ENCODE measurements around the gene ARID3C. TPM values are rescaled to one million over a fixed set of nuclear protein-coding genes. Genes with fewer than 3 reads are reported as not detected.

The ARID3C gene
- total RNA-seq, 1 donor, result 0.09 TPM

GRCh38 chr9:34615132-34615531 lies 13.7 kb downstream of the ARID3C start:
- no peak for TF ChIP-seq CTCF (IDR thresholded peaks at IDR 0.05; ENCODE audit: insufficient read depth, low read length)
- no peak for DNase-seq (ENCODE audit: low read depth)

DNA sequence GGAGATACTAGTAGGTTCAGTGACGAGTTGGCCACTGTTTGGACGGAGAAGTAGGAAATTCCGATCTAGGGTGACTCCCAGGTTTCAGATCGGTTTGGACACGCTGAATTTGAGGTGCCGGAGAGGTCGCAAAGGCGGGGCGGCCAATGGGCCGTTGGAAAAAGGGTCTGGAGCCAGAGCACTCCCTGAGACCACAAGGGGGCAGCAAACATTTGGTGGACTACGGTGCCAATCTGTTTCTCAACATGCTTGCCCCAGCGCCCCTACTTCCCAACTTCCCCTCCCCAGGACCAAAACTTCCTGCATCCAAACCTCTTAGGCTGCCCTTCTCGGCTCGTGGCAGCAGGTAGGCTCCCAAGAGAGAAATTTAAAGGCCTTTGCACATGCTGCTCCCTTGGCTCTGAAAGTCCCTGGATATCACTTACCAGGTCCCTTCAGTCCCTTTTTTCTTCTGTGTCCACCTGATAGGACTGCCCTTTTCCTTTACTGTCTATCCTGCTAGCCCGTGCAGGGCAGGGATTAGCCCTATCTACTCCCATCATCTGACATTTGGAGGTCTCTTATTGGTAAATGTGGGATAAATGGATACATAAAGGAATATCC lies 16.0 kb downstream of the ARID3C start:
- DNase-seq (ENCODE audit: low read depth), result peak; percentile 76
- H3K4me3 ChIP-seq (ENCODE audit: low read depth, low read length), result peak overlapping the region; percentile 67
- TF ChIP-seq CTCF (IDR thresholded peaks at IDR 0.05; ENCODE audit: insufficient read depth, low read length), result peak; percentile 91

More at GRCh38 chr9:34615132-34615531, 13.7 kb downstream of the ARID3C start:
- no peak overlapping the region for H3K4me3 ChIP-seq (ENCODE audit: low read depth, low read length)

DNA sequence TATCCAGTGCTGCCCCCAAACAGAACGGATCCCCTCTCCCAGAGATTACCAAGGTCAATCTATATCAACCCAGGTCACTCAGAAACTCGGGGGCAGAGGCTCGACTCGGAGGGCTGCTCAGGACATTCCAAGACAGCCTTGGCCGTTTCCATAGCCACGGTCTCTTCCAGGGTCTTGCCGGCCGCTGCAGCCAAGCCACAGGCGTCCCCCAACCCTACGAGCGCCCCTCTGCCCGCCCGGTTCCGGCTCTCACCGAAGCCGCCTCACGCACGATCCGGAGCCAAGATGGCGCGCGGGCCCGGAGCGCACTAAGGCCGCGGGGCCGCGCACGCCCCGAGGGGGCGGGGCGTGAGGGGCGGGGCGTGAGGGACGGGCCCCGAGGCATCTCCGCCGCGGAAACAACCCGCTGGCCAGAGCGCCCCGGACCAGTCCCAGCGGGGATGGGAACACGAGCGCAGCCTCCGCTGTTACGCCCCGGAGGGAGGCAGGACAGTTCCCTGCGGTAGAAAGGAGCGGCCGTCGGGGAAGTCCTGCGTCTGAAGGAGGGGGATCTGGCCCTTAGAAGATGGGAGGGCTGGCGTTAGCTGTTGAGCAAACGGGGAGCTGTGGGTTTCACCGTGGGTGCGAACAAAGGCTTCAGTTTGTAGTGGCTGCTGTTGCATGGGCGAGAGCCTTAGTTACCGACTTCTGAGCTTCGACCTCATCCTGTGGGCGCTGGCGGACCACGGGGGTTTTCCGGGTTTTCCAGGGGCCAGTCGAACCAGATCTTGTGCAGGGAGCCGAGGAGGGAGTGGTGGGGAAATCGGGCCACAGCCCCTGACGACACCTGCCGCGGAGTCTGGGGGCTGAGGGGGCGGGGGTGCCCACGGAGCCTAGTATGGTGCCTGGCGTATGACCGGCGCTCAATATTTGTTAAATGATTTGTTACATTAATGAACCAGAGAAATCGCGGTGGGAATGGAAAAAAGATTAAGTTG lies 16.8 kb downstream of the ARID3C start, which contains the start of gene RPP25L:
Gene RPP25L (minus strand): TSS at position 287 of the 977 bp plus-strand sequence. CDS start 801 bp downstream, outside the sequence.
- H3K4me3 ChIP-seq (ENCODE audit: low read depth, low read length), result peak within 1 kb of the TSS; percentile 87
- DNase-seq (ENCODE audit: low read depth), result peak; percentile 72
- no peak for TF ChIP-seq CTCF (IDR thresholded peaks at IDR 0.05; ENCODE audit: insufficient read depth, low read length)

- TF ChIP-seq CTCF (IDR thresholded peaks at IDR 0.05; ENCODE audit: insufficient read depth, low read length), result no peak
- no peak for DNase-seq (ENCODE audit: low read depth)
- peak overlapping the region; percentile 87 for H3K4me3 ChIP-seq (ENCODE audit: low read depth, low read length)
These were observed 17.5 kb downstream of the ARID3C start for GRCh38 chr9:34611251-34611810.

DNA sequence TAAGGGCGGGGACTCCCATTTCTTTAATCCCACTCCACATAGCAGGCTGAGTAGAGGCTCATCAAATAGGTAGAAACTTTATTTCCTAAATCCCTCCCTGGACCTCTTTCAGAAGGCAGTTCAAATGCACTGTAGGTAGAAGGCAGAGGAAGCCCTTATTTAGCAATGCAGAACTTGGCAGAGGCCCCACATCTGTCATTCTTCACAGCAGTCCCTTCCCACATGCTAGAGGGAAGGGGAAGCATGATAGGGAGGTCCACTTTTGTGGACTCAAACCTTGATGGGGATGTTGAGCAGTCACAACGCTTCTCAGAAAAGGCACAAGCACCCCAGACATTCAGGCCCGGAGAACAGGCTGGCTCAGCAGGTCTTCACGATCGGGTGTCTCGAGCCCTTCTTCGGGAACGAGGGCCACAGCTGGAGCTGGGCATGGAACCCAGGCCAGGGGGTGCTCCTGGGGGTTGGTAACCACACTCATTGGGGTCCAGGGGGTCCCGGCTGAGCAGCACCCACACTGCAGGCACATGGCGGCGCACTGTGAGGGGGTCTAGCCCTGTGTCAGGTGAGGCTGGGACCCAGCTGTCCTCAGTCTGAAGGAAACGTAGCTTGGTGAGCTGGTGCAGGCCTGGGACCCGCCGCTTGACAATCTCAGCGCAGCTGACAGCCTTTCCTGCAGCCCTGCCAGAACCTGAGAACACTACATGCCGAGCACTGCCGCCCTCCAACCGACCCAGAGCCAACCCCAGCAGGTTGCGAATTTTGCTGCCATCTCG lies 18.2 kb downstream of the ARID3C start:
- peak overlapping the region; percentile 87 for H3K4me3 ChIP-seq (ENCODE audit: low read depth, low read length)
- no peak for DNase-seq (ENCODE audit: low read depth)
- TF ChIP-seq CTCF (IDR thresholded peaks at IDR 0.05; ENCODE audit: insufficient read depth, low read length), result no peak

DNA sequence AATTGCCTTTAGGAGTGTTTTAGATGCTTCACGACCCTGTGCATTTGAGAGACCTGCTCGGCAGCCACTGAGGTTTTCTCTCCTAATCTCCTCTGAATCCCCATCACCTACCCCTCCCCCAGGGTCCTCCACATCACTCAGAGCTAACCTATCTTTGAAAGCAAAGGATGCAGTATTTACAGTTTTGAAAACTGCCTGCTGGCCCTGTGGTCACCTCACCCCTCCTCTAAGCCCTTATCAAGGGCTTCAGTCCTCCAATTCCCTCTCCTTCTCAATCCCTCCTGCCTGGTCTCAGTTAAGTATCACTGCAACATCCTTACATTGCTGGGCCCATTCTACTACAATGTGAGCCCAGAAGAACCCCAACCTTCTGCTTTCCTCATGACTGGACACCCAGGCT lies 21.5 kb downstream of the ARID3C start:
- DNase-seq (ENCODE audit: low read depth), result no peak
- TF ChIP-seq CTCF (IDR thresholded peaks at IDR 0.05; ENCODE audit: insufficient read depth, low read length), result no peak
- no peak overlapping the region for H3K4me3 ChIP-seq (ENCODE audit: low read depth, low read length)
